GM08714 (cell line): ENCODE data around the gene OR6C74.

ENCODE experiments used
- H3K4me3 ChIP-seq: fragments of 200-500 bp; sonication (Bioruptor generic); 2 replicates; pipeline ENCODE4 v1.5.1; 2014; ENCODE audit warnings: mild to moderate bottlenecking, low read length, inconsistent platforms
- ZNF274 ChIP-seq: IDR thresholded peaks from 2 replicates; pipeline ENCODE4 v1.6.1; 2012; ENCODE audit warnings: mild to moderate bottlenecking, low read depth, low read length

OR6C74 gene

DNA sequence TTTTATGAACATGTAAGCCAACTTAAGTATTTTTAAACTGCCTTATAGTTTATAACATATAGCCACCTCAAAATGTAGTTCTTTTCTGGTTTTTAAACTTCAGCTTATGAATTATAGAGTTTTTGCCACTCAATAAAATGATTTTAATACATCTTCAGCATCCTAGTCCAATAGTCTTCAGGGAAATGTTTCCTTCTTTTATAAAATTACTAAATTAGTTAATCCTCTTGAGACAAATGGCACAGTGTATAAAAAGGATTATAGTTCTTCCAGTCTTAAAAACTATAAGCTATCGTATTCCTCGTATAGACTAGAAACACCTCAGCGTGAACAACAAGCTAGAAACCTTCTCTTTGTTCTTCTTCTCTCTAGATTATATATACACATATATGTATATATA lies at the start of gene OR6C74:
Gene OR6C74 (plus strand): TSS at position 301 of the 400 bp plus-strand sequence. CDS start 2,679 bp downstream, outside the sequence.
- TF ChIP-seq ZNF274: no peak
- H3K4me3 ChIP-seq: no peak within 1 kb of the TSS

DNA sequence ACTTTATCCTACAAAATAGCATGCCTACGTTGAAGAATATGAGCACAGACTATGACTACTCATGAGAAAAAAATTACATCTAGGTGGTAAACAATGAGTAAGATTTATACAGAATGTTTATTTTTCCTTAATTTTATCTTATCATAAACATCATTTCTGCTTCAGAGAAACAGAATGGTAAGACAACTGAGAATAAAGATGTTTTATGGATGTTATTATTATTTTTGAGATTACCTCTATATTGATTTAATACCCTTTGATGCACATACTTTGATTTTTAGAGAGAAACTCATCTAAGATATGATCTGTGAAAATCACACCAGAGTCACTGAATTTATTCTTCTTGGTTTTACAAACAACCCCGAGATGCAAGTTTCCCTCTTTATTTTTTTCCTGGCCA lies 23.7 kb upstream of the OR6C74 start, which contains the start of gene OR10A7:
Gene OR10A7 (plus strand): TSS at position 301 of the 400 bp plus-strand sequence. CDS start 0 bp downstream, at position 301.
- H3K4me3 ChIP-seq: no peak within 1 kb of the TSS
- TF ChIP-seq ZNF274: no peak

DNA sequence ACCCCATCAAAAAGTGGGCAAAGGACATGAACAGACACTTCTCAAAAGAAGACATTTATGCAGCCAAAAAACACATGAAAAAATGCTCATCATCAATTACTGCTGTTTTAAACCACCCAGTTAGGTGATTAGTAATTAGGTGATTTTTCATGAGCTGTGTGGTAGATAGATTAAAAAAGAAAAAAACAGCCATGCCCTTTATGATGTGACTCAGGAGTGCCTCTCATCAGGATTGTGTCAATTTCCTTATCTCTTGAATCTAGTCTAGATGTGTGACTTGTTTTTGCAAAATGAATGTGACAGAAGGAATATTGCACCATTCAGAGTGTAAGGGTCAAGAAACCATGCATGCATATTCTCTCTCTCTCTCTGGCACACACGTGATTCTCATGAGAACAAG lies 17.9 kb upstream of the OR6C74 start:
- no peak for TF ChIP-seq ZNF274
- no peak overlapping the region for H3K4me3 ChIP-seq

GRCh38 chr12:55227643-55228042 lies 16.8 kb upstream of the OR6C74 start:
- no peak overlapping the region for H3K4me3 ChIP-seq
- no peak for TF ChIP-seq ZNF274

- TF ChIP-seq ZNF274: no peak
- no peak overlapping the region for H3K4me3 ChIP-seq
Measured at GRCh38 chr12:55246159-55246558, 1.8 kb downstream of the OR6C74 start.

- no peak for TF ChIP-seq ZNF274
- no peak overlapping the region for H3K4me3 ChIP-seq
Measured at GRCh38 chr12:55250944-55251343, 6.5 kb downstream of the OR6C74 start.

- H3K4me3 ChIP-seq: no peak overlapping the region
- TF ChIP-seq ZNF274: no peak
Measured at GRCh38 chr12:55253281-55253680, 8.9 kb downstream of the OR6C74 start.

DNA sequence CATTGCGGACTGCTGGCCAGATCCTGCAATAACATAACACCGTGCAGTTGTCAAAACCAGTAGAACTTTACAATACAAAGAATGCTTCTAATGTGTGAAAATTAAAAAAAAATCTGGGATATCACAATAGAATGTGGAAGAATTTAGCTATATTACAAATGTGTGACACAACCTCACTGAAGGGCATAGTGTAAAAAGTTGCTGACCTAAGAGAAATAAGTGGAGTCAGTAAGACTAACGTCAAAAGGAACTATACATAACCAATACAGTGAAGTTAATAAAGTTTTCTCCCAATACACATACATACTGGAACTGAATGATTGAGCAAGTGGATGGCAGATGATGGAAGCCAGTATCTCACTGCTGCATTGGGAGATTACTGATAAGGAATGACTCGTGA lies 12.4 kb downstream of the OR6C74 start:
- no peak overlapping the region for H3K4me3 ChIP-seq

DNA sequence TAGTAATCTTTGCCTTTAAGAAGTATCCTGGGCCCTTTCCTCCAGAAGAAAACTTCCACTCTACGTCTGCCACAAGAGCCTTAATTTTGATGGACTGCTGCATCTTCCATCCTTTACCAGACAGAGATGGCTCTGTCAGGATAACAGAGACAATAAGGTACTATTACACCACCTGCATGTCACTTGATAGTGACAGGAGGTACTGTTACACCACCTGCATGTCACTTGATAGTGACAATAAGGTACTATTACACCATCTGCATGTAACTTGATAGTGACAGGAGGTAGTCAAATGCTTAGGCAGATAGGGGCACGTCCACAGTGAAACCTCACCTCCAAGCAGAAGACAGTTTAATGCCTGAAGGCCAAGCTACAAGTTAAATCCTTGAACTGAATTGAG lies 13.9 kb downstream of the OR6C74 start:
- H3K4me3 ChIP-seq: no peak overlapping the region
- no peak for TF ChIP-seq ZNF274

More for the DNA sequence above, 12.4 kb downstream of the OR6C74 start:
- no peak for TF ChIP-seq ZNF274

DNA sequence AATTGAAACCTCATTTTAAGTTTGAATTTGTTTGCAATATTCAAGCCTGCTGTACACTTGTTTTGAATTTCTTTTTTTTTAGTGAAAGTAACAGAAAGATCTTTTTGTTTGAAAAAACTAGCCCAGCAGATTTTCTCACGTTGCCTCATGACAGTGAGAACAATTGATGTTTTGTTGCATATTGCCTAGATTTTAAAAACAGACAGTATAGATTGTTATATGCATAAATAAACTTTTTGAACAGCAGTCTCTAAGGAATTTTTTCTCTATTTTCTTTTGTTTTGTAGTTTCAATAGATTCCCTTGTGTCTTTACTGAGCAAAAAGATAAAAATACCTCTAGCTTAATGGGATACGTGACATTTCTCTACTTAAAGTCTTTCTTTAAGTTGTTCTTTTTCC lies 36.6 kb downstream of the OR6C74 start:
- H3K4me3 ChIP-seq: no peak overlapping the region
- no peak for TF ChIP-seq ZNF274

GRCh38 chr12:55289999-55290398 lies 45.6 kb downstream of the OR6C74 start:
- no peak for TF ChIP-seq ZNF274

More at GRCh38 chr12:55289999-55290398, 45.6 kb downstream of the OR6C74 start:
- no peak overlapping the region for H3K4me3 ChIP-seq
